Heart right ventricle (tissue), 16 donors: ENCODE results near the gene GRB10. TPM values are rescaled to one million over a fixed set of nuclear protein-coding genes. Genes with fewer than 3 reads are reported as not detected.
"Not testable (repeated sequence)": the region's sequence is repeated elsewhere in the genome, so short reads cannot be mapped to it uniquely, and the experiment has no call there.

Experiments
- ATAC-seq, 8 donors: fragments of 200-7000 bp; cut with Tn5 transposase; one replicate each; pipeline ENCODE4 v1.9.1; 2020; ENCODE audit warnings: mild to moderate bottlenecking in 8 of 8, moderate library complexity in 8 of 8, moderate number of reproducible peaks in 1 of 8
- DNase-seq, 2 donors: peaks; one replicate each; pipeline ENCODE4 v3.0.0-alpha.2; 2020
- H3K27ac ChIP-seq, 10 donors: fragments of 200-600 bp; sonication (generic) in 2 of 10; one replicate each; pipeline versions ENCODE4 v1.5.0 to v1.8.0; 2020 to 2022; ENCODE audit warnings: mild to moderate bottlenecking in 3 of 10
- H3K27me3 ChIP-seq, 7 donors: fragments of 200-600 bp; one replicate each; pipeline ENCODE4 v1.8.0; 2021 to 2022; ENCODE audit warnings: mild to moderate bottlenecking in 2 of 7
- H3K36me3 ChIP-seq, 9 donors: fragments of 200-600 bp; sonication (generic) in 1 of 9; one replicate each; pipeline versions ENCODE4 v1.5.0 to v1.8.0; 2020 to 2022; ENCODE audit warnings: mild to moderate bottlenecking in 2 of 9
- H3K4me1 ChIP-seq, 9 donors: fragments of 200-600 bp; sonication (generic) in 1 of 9; one replicate each; pipeline versions ENCODE4 v1.5.0 to v1.8.0; 2020 to 2022; ENCODE audit warnings: mild to moderate bottlenecking in 4 of 9
- H3K4me3 ChIP-seq, 10 donors: fragments of 200-600 bp; sonication (generic) in 2 of 10; one replicate each; pipeline versions ENCODE4 v1.5.0 to v1.8.0; 2020 to 2022; ENCODE audit warnings: mild to moderate bottlenecking in 7 of 10, moderate library complexity in 2 of 10
- H3K9me3 ChIP-seq, 11 donors: fragments of 200-600 bp in 10 of 11; sonication (generic) in 2 of 11; one replicate each; pipeline versions ENCODE4 v1.5.0 to v1.8.0; 2013 to 2022; ENCODE audit warnings: mild to moderate bottlenecking in 2 of 11, control low read depth in 1 of 11, moderate library complexity in 1 of 11
- CTCF ChIP-seq, 9 donors: fragments of 200-600 bp; sonication (generic) in 2 of 9; IDR thresholded peaks; one replicate each; pipeline versions ENCODE4 v1.5.0 to v1.8.0; 2021 to 2022; ENCODE audit warnings: antibody characterized with exemption in 9 of 9, mild to moderate bottlenecking in 5 of 9, moderate library complexity in 1 of 9
- WGBS, 2 donors: extraction: QIAGEN DNeasy Blood & Tissue Kit; methylation state at CpG; one replicate each; pipeline ENCODE4 v1.1.7; 2013; ENCODE audit warnings: inconsistent platforms in 1 of 2; 5-methylcytosine and 5-hydroxymethylcytosine counted together
- intact Hi-C, 10 donors: fragments of 100-400 bp; cut with DNase I; formaldehyde crosslinking; loops; one replicate each; pipeline versions ENCODE4 v1.11.1 to v1.14.2; 2022
- polyA plus RNA-seq, 2 donors: library from polyadenylated mRNA; stranded (reverse); fragments of 200-250 nt; gene quantifications; one replicate each; pipeline ENCODE4 v1.2.3, GENCODE V29; 2013
- total RNA-seq, 10 donors: library from RNA; stranded (reverse); fragmentation: NEBNext Ultra II Directional in 3 of 10; extraction: Animal tissue kit (Norgen Biotek cat#: 25700) in 3 of 10; gene quantifications; one replicate each; pipeline versions ENCODE4 v1.2.1 to v1.2.4, GENCODE V29; 2021 to 2023
- donor health status: Arrhythmogenic right ventricular cardiomyopathy.
- donor health status: ischemic (EF 13 %, LVEDD 7.1; RV severe dilation, severe dysfunction).
- donor health status: healthy with polysubstance abuse.
- donor health status: DM: no; HTN: yes; CAD: no.
- donor health status: DM: no; HTN: no; CAD: no.
- donor health status: ischemic (EF 25% LVEDD 6.9; RV normal size, moderate dysfunction).
- donor health status: ischemic (EF 25% LVEDD 5.7; RV mildly dilated, moderate dysfunction).
- donor health status: healthy.
- donor health status: DM: yes; HTN: yes; CAD: no.
- donor health status: Ischemic cardiomyopathy.
- donor health status: ischemic (EF 35%, LVEDD 5.7; RV mildly dilated, moderate dysfunction).
- donor health status: nonischemic (EF 11% LVEDD 7.7; RV severe dilation, severe dysfunction).
- donor health status: DM: yes; HTN: yes; CAD: no.
- donor health status: PGD.
- donor health status: ischemic (EF 29% LVEDD 5.4; RV normal size, mild dysfunction).
- donor health status: nonischemic (EF 23%, LVEDD 6.1; RV moderate dilation, normal function).

The GRB10 gene
- total and polyA plus RNA-seq, 12 donors: 13.2 to 48.7 (median 29.6) TPM

DNA sequence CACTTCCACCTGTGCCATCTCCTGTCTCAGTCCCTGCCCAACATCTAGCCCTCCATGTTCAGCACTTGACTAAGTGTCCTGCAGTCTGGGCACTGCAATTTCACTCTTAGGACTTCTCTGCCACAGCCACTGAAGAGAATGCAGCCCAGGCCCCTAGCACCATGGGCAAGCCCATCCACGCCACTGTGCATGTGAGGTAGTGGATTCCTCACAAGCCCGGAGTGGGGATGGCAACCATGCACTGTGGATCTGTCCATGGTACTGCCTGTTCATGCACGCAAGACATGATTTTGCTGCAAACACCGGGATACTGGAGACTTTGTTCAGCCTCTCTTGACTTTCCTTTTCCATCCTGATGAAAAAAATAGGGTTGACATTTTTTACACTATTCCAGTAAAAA is 229.8 kb downstream of the GRB10 start:
- Histone ChIP-seq H3K27ac (no peak overlapping the region), H3K4me3 (no peak overlapping the region), H3K27me3 (peaks cover 0 to 13% (median 6%) of the 10 kb centered on the region in 7 donors), H3K4me1 (no peaks in the 10 kb centered on the region), H3K36me3 (no peaks in the 10 kb centered on the region), H3K9me3 (no peaks in the 10 kb centered on the region)
- peak in 1 of 2 donors; percentile 17 for DNase-seq
- 20 to 21% methylated on average over 4 of the region's 4 CpGs for WGBS, 2 donors
- no peak for ATAC-seq
- TF ChIP-seq CTCF (IDR thresholded peaks at IDR 0.05): no peak
- intact Hi-C loops: no loop called here

DNA sequence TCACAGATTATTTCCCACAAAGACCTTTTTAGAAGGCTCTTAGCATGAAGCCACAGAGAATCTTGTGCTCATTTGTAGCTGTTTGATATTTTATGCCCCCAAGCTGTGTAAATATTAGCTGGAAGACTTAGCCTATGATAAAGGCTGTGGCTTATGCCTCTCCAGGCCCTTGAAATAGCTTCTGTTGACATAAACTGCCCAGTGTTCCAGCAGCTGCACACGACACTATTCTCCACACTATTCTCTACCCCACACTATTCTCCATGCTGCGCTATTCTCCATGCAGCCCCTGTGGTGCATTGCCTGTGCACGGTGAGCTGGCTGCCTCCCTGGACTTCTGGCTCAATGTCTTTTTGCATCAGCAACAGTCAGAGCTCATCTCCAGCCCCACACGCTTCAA is 230.6 kb downstream of the GRB10 start:
- Histone ChIP-seq H3K27ac (no peak overlapping the region), H3K4me3 (no peak overlapping the region), H3K9me3 (no peaks in the 10 kb centered on the region), H3K4me1 (no peaks in the 10 kb centered on the region), H3K36me3 (no peaks in the 10 kb centered on the region), H3K27me3 (peaks cover 0 to 13% (median 4%) of the 10 kb centered on the region in 7 donors)
- no peak for DNase-seq
- intact Hi-C loops: no loop called here
- no peak for ATAC-seq
- 69 to 76% methylated on average over 4 of the region's 4 CpGs for WGBS, 2 donors
- TF ChIP-seq CTCF (IDR thresholded peaks at IDR 0.05): no peak

DNA sequence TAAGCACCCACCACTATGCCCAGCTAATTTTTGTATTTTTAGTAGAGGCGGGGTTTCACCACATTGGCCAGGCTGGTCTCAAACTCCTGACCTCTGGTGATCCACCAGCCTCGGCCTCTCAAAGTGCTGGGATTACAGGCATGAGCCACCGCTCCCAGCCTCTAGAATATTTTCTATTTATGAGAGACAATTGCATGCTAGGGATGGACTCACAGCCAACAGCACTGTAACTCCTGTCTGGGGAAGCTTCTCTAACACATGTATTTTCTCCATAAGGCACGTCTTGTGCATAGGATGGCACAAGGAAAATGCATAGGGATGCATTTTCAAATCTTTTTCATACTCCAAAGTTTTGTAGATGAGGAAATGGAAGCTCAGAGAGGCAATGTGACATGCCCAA is 237.1 kb downstream of the GRB10 start:
- intact Hi-C loops: not testable (repeated sequence)
- WGBS, 2 donors: 84% methylated on average over 4 of the region's 4 CpGs

DNA sequence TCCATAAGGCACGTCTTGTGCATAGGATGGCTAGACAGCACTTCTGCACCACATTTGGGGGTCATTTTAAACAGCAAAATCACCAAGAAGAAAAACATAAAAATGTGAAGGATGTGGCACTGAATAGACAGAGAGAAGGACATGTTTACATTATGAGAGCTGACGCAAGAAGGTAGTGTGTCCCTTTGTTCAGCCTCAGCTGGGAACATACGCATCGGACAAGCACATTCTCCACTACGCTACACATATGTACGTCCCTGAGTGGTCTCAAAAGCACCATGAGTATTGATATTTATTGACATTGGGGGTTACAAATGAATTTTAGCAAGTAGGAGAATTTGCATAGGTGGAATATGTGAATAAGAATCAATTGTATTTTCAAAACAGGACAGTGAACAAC is 237.7 kb downstream of the GRB10 start:
- intact Hi-C loops: no loop called here
- no peaks in the 10 kb centered on the region for H3K36me3 ChIP-seq
- no peak for DNase-seq
- no peak for TF ChIP-seq CTCF (IDR thresholded peaks at IDR 0.05)
- no peaks in the 10 kb centered on the region for H3K9me3 ChIP-seq
- ATAC-seq: no peak
- peaks cover 0 to 12% (median 0%) of the 10 kb centered on the region in 7 donors for H3K27me3 ChIP-seq
- 76 to 83% methylated on average over 6 of the region's 6 CpGs for WGBS, 2 donors
- H3K27ac ChIP-seq: no peak overlapping the region
- no peaks in the 10 kb centered on the region for H3K4me1 ChIP-seq
- H3K4me3 ChIP-seq: no peak overlapping the region

More for the DNA sequence above, 237.1 kb downstream of the GRB10 start:
- not testable (repeated sequence) for DNase-seq, H3K9me3 ChIP-seq, H3K4me1 ChIP-seq, ATAC-seq, H3K4me3 ChIP-seq, H3K36me3 ChIP-seq, H3K27ac ChIP-seq
- peaks cover 0 to 12% (median 0%) of the 10 kb centered on the region in 7 donors for H3K27me3 ChIP-seq

- DNase-seq (no peak), ATAC-seq (no peak)
- Histone ChIP-seq H3K9me3 (no peaks in the 10 kb centered on the region), H3K27ac (no peak overlapping the region), H3K27me3 (peaks cover 0 to 12% (median 0%) of the 10 kb centered on the region in 7 donors), H3K4me1 (no peaks in the 10 kb centered on the region), H3K4me3 (no peak overlapping the region), H3K36me3 (no peaks in the 10 kb centered on the region)
- intact Hi-C loops: no loop called here
- TF ChIP-seq CTCF (IDR thresholded peaks at IDR 0.05): no peak
- 90 to 91% methylated on average over 18 of the region's 18 CpGs for WGBS, 2 donors
Observed at GRCh38 chr7:50543776-50544442, 238.8 kb downstream of the GRB10 start.
